HG03159 (cell line): ENCODE data around the gene NRXN2.

Experiments
- ATAC-seq: cut with Tn5 transposase; IDR thresholded peaks from one replicate; pipeline ENCODE4 v1.9.1; 2021; ENCODE audit warnings: mild to moderate bottlenecking, moderate library complexity; ENCODE audit not compliant: unreplicated experiment

Gene NRXN2

GRCh38 chr11:64722141-64723065, 594 bp downstream of the NRXN2 start:
- no peak for ATAC-seq

- ATAC-seq = no peak
Observed at GRCh38 chr11:64721359-64721699, 1.7 kb downstream of the NRXN2 start.

GRCh38 chr11:64720640-64721358, 2.2 kb downstream of the NRXN2 start:
- no peak for ATAC-seq

- no peak for ATAC-seq
Observed at GRCh38 chr11:64720167-64720566, 2.8 kb downstream of the NRXN2 start.

- ATAC-seq = no peak
Observed at GRCh38 chr11:64719406-64719805, 3.6 kb downstream of the NRXN2 start.

- ATAC-seq = no peak
Observed at GRCh38 chr11:64718780-64719124, 4.2 kb downstream of the NRXN2 start.

GRCh38 chr11:64718084-64718779, 4.8 kb downstream of the NRXN2 start:
- ATAC-seq = no peak

- no peak for ATAC-seq
Observed at GRCh38 chr11:64717268-64717578, 5.8 kb downstream of the NRXN2 start.

GRCh38 chr11:64716473-64717267, 6.3 kb downstream of the NRXN2 start:
- no peak for ATAC-seq

- no peak for ATAC-seq
Observed at GRCh38 chr11:64715756-64716472, 7.1 kb downstream of the NRXN2 start.

- ATAC-seq = no peak
Observed at GRCh38 chr11:64715110-64715509, 7.9 kb downstream of the NRXN2 start.

- no peak for ATAC-seq
Observed at GRCh38 chr11:64714666-64715065, 8.3 kb downstream of the NRXN2 start.

GRCh38 chr11:64713781-64714363, 9.1 kb downstream of the NRXN2 start:
- no peak for ATAC-seq

GRCh38 chr11:64713016-64713707, 9.8 kb downstream of the NRXN2 start:
- no peak for ATAC-seq

- no peak for ATAC-seq
Observed at GRCh38 chr11:64712430-64713015, 10.5 kb downstream of the NRXN2 start.

- no peak for ATAC-seq
Observed at GRCh38 chr11:64711956-64712362, 11.0 kb downstream of the NRXN2 start.

- no peak for ATAC-seq
Observed at GRCh38 chr11:64711138-64711955, 11.7 kb downstream of the NRXN2 start.

- ATAC-seq = no peak
Observed at GRCh38 chr11:64710418-64711137, 12.4 kb downstream of the NRXN2 start.
